G401 (cell line): Measurements from ENCODE around the gene CTDSPL2. TPM values are rescaled to one million over a fixed set of nuclear protein-coding genes. Genes with fewer than 3 reads are reported as not detected.

ENCODE experiments used
- DNase-seq: peaks from one replicate; pipeline ENCODE4 v3.0.0-alpha.2; 2015; ENCODE audit warnings: low spot score
- in situ Hi-C: cut with HindIII; loops from 2 replicates; pipeline ENCODE4 v1.10.0; 2016; ENCODE audit warnings: low sequenced_read_pairs, mixed read lengths
- total RNA-seq: library from RNA; depleted of rRNA; stranded (reverse); fragments of >200 nt; shearing (Covaris generic); gene quantifications from 2 replicates; pipeline ENCODE4 v1.2.3, GENCODE V29; 2014; rRNA removed

Gene CTDSPL2
- total RNA-seq, 1 experiment from 2014 or later: 132 TPM

- no peak for DNase-seq
- in situ Hi-C loops: no loop called here
Measured at GRCh38 chr15:44570361-44570760, 142.9 kb downstream of the CTDSPL2 start.

DNA sequence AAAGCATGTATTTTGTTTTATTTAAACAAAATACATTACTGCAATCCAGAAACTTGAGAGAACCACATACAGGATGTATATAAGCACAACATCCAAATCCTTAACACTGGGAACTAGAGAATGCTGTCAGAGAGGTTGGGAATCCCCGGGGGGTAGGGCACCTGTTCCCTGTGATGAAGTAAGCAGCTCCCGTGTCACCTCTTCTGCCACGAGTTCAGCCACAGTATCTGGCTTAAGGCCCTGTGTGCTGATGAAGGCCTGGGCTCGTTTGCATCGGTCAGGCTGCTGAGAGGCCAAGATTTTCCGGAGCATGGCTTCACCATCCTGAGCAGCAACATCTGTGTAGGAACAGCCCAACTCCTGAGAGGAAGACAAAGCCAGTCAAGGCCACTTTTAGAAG, 146.0 kb downstream of the CTDSPL2 start:
- no peak for DNase-seq
- in situ Hi-C loops: no loop called here

- no peak for DNase-seq
- in situ Hi-C loops: no loop called here
Measured at GRCh38 chr15:44574734-44575133, 147.3 kb downstream of the CTDSPL2 start.

Other genes starting within 250 kb of the CTDSPL2 start
- gene FRMD5, start 232.4 kb upstream of the CTDSPL2 start, total RNA-seq: not detected in 2 replicates
- 41.5 and 59.2 TPM in 2 replicates for gene GOLM2, start 138.9 kb upstream of the CTDSPL2 start, total RNA-seq
- 77.0 and 101 TPM in 2 replicates for gene EIF3J, start 109.5 kb downstream of the CTDSPL2 start, total RNA-seq
- 43.8 and 44.9 TPM in 2 replicates for gene SPG11, start 236.0 kb downstream of the CTDSPL2 start, total RNA-seq